SK-N-SH (cell line): Measurements from ENCODE around the gene TXNDC2. TPM values are rescaled to one million over a fixed set of nuclear protein-coding genes. Genes with fewer than 3 reads are reported as not detected.

Source experiments
- CTCF ChIA-PET: fragments of 300-600, 350-600 bp; formaldehyde crosslinking; extraction: SDS; loops from one replicate; lab custom pipeline; 2021; lab: Yijun Ruan, JAX
- POLR2A ChIA-PET: fragments of 350-600 bp; sonication (Branson Sonifier 250); formaldehyde crosslinking; extraction: SDS; loops from one replicate; lab custom pipeline; 2020; ENCODE audit warnings: antibody characterized with exemption, inconsistent platforms; lab: Yijun Ruan, JAX
- DNase-seq: peaks from one replicate; pipeline ENCODE4 v3.0.0; 2012
- H2AFZ ChIP-seq: fragments of 200-600 bp; sonication (generic); 2 replicates; pipeline ENCODE4 v1.8.1; 2016; ENCODE audit warnings: antibody characterized with exemption, mild to moderate bottlenecking, low read depth
- H3F3A ChIP-seq: fragments of 200-600 bp; sonication (generic); replicated peaks from 2 replicates; pipeline ENCODE3; 2016; ENCODE audit warnings: antibody characterized with exemption, mild to moderate bottlenecking; ENCODE audit not compliant: insufficient read depth
- H3K27ac ChIP-seq, 2 experiments: fragments of 200-500 bp in 1 of 2; fragments of 200-600 bp in 1 of 2; sonication (Bioruptor generic) in 1 of 2; sonication (generic), shearing (Covaris generic) in 1 of 2; 2 replicates each; pipeline versions ENCODE4 v1.5.1 to v1.6.1; 2014 to 2016; ENCODE audit warnings: low read depth in 2 of 2, inconsistent platforms in 1 of 2, low read length in 1 of 2, mild to moderate bottlenecking in 1 of 2, mixed read lengths in 1 of 2
- H3K27me3 ChIP-seq: fragments of 200-600 bp; sonication (generic), shearing (Covaris generic); 2 replicates; pipeline ENCODE4 v1.6.1; 2016; ENCODE audit warnings: mixed run types; ENCODE audit not compliant: insufficient read depth
- H3K36me3 ChIP-seq, 2 experiments: fragments of 200-500 bp in 1 of 2; fragments of 200-600 bp in 1 of 2; sonication (Bioruptor generic) in 1 of 2; sonication (generic) in 1 of 2; replicated peaks in 1 of 2; 2 replicates each; pipeline versions ENCODE3 to v1.5.1; 2014 to 2016; ENCODE audit warnings: low read length in 1 of 2, mild to moderate bottlenecking in 1 of 2; ENCODE audit not compliant: insufficient read depth in 2 of 2, control insufficient read depth in 1 of 2
- H3K4me1 ChIP-seq, 2 experiments: fragments of 200-500 bp in 1 of 2; fragments of 200-600 bp in 1 of 2; sonication (Bioruptor generic) in 1 of 2; sonication (generic), shearing (Covaris generic) in 1 of 2; 2 replicates each; pipeline versions ENCODE4 v1.5.1 to v1.6.1; 2014 to 2016; ENCODE audit warnings: low read depth in 1 of 2, low read length in 1 of 2, mixed run types in 1 of 2; ENCODE audit not compliant: insufficient read depth in 2 of 2, control insufficient read depth in 1 of 2
- H3K4me2 ChIP-seq: fragments of 200-600 bp; sonication (generic), shearing (Covaris generic); 2 replicates; pipeline ENCODE4 v1.6.1; 2017; ENCODE audit warnings: mixed run types
- H3K4me3 ChIP-seq, 2 experiments: fragments of 200-500 bp in 1 of 2; fragments of 200-600 bp in 1 of 2; sonication (Bioruptor generic) in 1 of 2; sonication (generic), shearing (Covaris generic) in 1 of 2; 2 replicates each; pipeline versions ENCODE4 v1.5.1 to v1.8.1; 2014 to 2016; ENCODE audit warnings: low read depth in 2 of 2, inconsistent platforms in 1 of 2, low read length in 1 of 2, mild to moderate bottlenecking in 1 of 2, mixed read lengths in 1 of 2, moderate library complexity in 1 of 2
- H3K79me2 ChIP-seq: fragments of 200-600 bp; sonication (generic); 2 replicates; pipeline ENCODE4 v1.8.1; 2017; ENCODE audit warnings: mild to moderate bottlenecking; ENCODE audit not compliant: insufficient read depth
- H3K9ac ChIP-seq: fragments of 200-600 bp; sonication (generic); 2 replicates; pipeline ENCODE4 v1.6.1; 2017; ENCODE audit warnings: mixed run types
- H3K9me2 ChIP-seq: fragments of 200-600 bp; sonication (generic); 2 replicates; pipeline ENCODE4 v1.6.1; 2017; ENCODE audit warnings: mixed run types
- H3K9me3 ChIP-seq: fragments of 200-600 bp; sonication (generic); 2 replicates; pipeline ENCODE4 v1.6.1; 2017; ENCODE audit warnings: mixed run types, mild to moderate bottlenecking, moderate library complexity
- H4K20me1 ChIP-seq: fragments of 200-600 bp; sonication (generic); 2 replicates; pipeline ENCODE4 v1.6.1; 2017; ENCODE audit warnings: mild to moderate bottlenecking, mixed run types; ENCODE audit not compliant: insufficient read depth
- ELF1 ChIP-seq: IDR thresholded peaks from 2 replicates; pipeline ENCODE4 v1.4.0; 2012
- EP300 ChIP-seq, 2 experiments: IDR thresholded peaks; 2 replicates each; pipeline versions ENCODE4 v1.4.0 to v1.6.1; 2012; ENCODE audit warnings: borderline replicate concordance in 1 of 2, low read depth in 1 of 2, low read length in 1 of 2
- FOSL2 ChIP-seq: IDR thresholded peaks from 2 replicates; pipeline ENCODE4 v1.4.0; 2012; ENCODE audit warnings: low read depth, mild to moderate bottlenecking, moderate library complexity, borderline replicate concordance
- FOXM1 ChIP-seq: IDR thresholded peaks from 2 replicates; pipeline ENCODE4 v1.4.0; 2012; ENCODE audit warnings: low read depth, mild to moderate bottlenecking
- IRF3 ChIP-seq: fragments of 150-350 bp; IDR thresholded peaks from 2 replicates; pipeline ENCODE4 v1.6.1; 2016; ENCODE audit warnings: mild to moderate bottlenecking, low read depth, low read length
- MEF2A ChIP-seq: IDR thresholded peaks from 2 replicates; pipeline ENCODE4 v1.4.0; 2012; ENCODE audit warnings: low read depth, borderline replicate concordance
- NFIC ChIP-seq: IDR thresholded peaks from 2 replicates; pipeline ENCODE4 v1.4.0; 2012; ENCODE audit warnings: borderline replicate concordance
- SIN3A ChIP-seq: IDR thresholded peaks from 2 replicates; pipeline ENCODE4 v1.6.1; 2012; ENCODE audit warnings: low read depth, mild to moderate bottlenecking, low read length, moderate library complexity, borderline replicate concordance
- SMC3 ChIP-seq: IDR thresholded peaks from 2 replicates; pipeline ENCODE4 v1.6.1; 2012; ENCODE audit warnings: low read depth, low read length, improper control_type of control experiment
- TAF1 ChIP-seq: IDR thresholded peaks from 2 replicates; pipeline ENCODE4 v1.6.1; 2012; ENCODE audit warnings: low read depth, mild to moderate bottlenecking, low read length, moderate library complexity, borderline replicate concordance
- WGBS: methylation state at CpG from one replicate; pipeline ENCODE4 v1.1.6; 2017; ENCODE audit warnings: low lambda C conversion rate; 5-methylcytosine and 5-hydroxymethylcytosine counted together
- polyA plus RNA-seq, 3 experiments: library from polyadenylated mRNA; depleted of rRNA; stranded (reverse); fragments of >200 nt; gene quantifications; 2 replicates each; pipeline ENCODE4 v1.2.3, GENCODE V29; 2012
- TF ChIP-seq, protein P1 (sequence below): IDR thresholded peaks from 2 replicates; pipeline ENCODE4 v1.6.1; 2012; ENCODE audit warnings: mild to moderate bottlenecking, low read depth, low read length, moderate library complexity
- TF ChIP-seq, protein P2 (sequence below): IDR thresholded peaks from 2 replicates; pipeline ENCODE4; 2012
- TF ChIP-seq, protein P3 (sequence below): IDR thresholded peaks from 2 replicates; pipeline ENCODE4 v1.4.0; 2012; ENCODE audit warnings: low read depth, borderline replicate concordance

TXNDC2 gene
- polyA plus RNA-seq, 1 of the 3 experiments (the other 2 are of a cell fraction): 0.07 TPM

DNA sequence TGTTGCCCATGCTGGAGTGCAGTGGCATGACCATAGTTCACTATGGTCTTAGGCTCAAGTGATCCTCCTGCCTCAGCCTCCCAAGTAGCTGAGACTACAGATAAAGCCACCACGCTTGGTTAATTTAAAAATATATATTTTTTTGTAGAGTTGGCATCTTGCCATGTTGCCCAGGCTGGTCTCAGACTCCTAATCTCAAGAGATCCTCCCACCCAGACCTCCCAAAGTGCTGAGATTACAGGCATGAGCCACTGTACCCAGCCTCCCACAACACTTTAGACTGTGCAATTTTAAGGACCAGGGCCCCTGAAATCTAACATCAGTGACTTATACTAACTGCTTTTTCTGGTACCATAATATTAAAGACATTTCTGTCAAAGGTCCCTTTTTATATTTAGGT lies 5.2 kb downstream of the TXNDC2 start:
- ChIA-PET CTCF (no interaction called here), POLR2A (no interaction called here)
- H3F3A ChIP-seq: no peaks in the 10 kb centered on the region
- peak overlapping the region in 1 of 2 experiments; percentile 11; a peak in 1 of 4 replicates for H3K27ac ChIP-seq
- no peaks in the 10 kb centered on the region for H4K20me1 ChIP-seq
- no peaks in the 10 kb centered on the region for H3K27me3 ChIP-seq
- no peaks in the 10 kb centered on the region for H3K36me3 ChIP-seq
- H3K4me2 ChIP-seq: no peak overlapping the region
- no peaks in the 10 kb centered on the region for H3K4me1 ChIP-seq
- DNase-seq: no peak
- no peaks in the 10 kb centered on the region for H3K9me2 ChIP-seq
- TF ChIP-seq, protein P1, sequence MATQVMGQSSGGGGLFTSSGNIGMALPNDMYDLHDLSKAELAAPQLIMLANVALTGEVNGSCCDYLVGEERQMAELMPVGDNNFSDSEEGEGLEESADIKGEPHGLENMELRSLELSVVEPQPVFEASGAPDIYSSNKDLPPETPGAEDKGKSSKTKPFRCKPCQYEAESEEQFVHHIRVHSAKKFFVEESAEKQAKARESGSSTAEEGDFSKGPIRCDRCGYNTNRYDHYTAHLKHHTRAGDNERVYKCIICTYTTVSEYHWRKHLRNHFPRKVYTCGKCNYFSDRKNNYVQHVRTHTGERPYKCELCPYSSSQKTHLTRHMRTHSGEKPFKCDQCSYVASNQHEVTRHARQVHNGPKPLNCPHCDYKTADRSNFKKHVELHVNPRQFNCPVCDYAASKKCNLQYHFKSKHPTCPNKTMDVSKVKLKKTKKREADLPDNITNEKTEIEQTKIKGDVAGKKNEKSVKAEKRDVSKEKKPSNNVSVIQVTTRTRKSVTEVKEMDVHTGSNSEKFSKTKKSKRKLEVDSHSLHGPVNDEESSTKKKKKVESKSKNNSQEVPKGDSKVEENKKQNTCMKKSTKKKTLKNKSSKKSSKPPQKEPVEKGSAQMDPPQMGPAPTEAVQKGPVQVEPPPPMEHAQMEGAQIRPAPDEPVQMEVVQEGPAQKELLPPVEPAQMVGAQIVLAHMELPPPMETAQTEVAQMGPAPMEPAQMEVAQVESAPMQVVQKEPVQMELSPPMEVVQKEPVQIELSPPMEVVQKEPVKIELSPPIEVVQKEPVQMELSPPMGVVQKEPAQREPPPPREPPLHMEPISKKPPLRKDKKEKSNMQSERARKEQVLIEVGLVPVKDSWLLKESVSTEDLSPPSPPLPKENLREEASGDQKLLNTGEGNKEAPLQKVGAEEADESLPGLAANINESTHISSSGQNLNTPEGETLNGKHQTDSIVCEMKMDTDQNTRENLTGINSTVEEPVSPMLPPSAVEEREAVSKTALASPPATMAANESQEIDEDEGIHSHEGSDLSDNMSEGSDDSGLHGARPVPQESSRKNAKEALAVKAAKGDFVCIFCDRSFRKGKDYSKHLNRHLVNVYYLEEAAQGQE: no peak
- TF ChIP-seq, protein P2, sequence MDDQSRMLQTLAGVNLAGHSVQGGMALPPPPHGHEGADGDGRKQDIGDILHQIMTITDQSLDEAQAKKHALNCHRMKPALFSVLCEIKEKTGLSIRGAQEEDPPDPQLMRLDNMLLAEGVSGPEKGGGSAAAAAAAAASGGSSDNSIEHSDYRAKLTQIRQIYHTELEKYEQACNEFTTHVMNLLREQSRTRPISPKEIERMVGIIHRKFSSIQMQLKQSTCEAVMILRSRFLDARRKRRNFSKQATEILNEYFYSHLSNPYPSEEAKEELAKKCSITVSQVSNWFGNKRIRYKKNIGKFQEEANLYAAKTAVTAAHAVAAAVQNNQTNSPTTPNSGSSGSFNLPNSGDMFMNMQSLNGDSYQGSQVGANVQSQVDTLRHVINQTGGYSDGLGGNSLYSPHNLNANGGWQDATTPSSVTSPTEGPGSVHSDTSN: no peak
- TF ChIP-seq, protein P3, sequence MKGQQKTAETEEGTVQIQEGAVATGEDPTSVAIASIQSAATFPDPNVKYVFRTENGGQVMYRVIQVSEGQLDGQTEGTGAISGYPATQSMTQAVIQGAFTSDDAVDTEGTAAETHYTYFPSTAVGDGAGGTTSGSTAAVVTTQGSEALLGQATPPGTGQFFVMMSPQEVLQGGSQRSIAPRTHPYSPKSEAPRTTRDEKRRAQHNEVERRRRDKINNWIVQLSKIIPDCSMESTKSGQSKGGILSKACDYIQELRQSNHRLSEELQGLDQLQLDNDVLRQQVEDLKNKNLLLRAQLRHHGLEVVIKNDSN: no peak
- TF ChIP-seq SIN3A (no peak), EP300 (IDR thresholded peaks at IDR 0.05; ENCODE audit: borderline replicate concordance in 1 of 2, low read depth in 1 of 2, low read length in 1 of 2) (no peak), ELF1 (no peak), IRF3 (no peak), SMC3 (no peak), FOSL2 (no peak), MEF2A (no peak), FOXM1 (no peak), NFIC (no peak), TAF1 (no peak)
- H3K9me3 ChIP-seq: no peaks in the 10 kb centered on the region
- no peak overlapping the region for H3K9ac ChIP-seq
- H3K4me3 ChIP-seq: no peak overlapping the region
- H3K79me2 ChIP-seq: no peaks in the 10 kb centered on the region
- H2AFZ ChIP-seq: no peak overlapping the region
- WGBS: 88% methylated on average over 1 of the region's 1 CpG
